Measurements from ENCODE around the gene NOS3. TPM values are rescaled to one million over a fixed set of nuclear protein-coding genes. Genes with fewer than 3 reads are reported as not detected.

NOS3 gene
- total RNA-seq, 1 experiment from 2014 or later = not detected

DNA sequence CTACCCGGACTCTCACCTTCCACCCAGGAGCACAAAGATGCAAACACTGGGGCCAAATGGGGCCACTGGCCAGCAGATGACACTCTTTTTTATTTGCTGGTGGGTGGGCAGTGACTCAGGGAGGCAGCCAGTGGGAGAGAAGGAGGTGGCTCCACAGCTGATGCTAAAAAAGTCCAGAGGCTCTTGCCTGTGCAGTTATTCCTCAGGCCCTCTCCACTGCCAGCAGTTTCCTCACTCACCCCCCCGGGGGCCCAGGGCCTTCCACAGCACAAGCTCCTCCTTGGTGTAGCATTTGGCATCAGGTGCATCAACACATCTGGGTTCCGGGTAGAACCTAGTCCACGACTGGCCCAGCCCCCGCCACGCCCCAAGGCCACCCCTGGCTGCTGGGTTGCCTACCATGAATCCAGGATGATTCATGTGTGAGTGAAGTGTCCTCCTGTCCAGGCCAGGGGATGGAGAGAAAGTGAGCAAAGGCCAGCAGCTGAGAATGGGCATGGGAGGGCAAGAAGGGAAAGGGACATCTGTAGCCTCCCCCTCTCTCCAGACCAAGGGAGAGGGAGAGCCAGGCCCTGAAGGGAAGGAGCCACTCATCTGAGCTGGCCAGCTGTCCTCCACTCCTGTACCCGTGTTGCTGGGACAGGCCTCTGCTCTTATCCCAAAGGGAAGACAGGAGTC lies 11.0 kb upstream of the NOS3 start:
- peak; percentile 56 for DNase-seq (ENCODE audit: low read depth)

DNA sequence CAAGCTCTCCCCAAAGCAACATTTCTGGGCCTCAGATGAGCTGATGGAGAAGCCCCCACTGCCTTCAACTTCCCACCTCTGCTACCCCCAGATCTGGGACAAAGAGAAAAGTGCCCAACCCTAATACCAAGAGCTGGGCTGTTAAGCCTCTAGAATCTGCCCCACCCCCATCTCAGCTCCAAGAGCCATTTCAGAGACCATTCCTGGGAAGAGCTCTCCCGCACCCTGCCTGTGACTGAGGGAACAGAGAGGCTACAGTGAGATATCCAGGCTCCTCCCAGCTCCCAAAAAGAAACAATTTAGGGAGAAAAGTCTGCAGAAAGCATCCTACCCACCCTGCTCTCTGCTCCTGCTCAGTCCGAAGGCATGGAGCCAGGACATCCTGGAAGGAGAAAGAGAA lies 10.2 kb upstream of the NOS3 start:
- no peak for DNase-seq (ENCODE audit: low read depth)

DNA sequence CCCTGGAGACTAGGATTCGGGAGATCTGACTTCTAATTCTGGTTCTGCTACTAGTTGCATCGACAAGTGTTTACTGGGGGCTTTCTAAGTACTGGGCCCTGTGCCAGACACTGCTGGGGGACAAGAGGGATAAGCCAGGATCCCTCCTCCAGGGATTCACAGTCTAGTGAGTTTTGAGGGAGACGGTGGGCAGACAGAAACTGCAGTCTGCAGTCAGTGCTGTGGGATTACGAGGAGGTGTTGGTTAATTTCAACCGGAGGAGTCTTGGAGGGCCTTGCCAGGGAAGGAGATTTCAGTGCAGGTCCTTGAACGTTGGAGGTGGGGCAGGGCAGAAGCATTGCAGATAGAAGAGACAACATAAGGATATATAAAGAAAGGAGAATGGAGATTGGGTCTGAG lies 9.2 kb upstream of the NOS3 start:
- DNase-seq (ENCODE audit: low read depth) = no peak

DNA sequence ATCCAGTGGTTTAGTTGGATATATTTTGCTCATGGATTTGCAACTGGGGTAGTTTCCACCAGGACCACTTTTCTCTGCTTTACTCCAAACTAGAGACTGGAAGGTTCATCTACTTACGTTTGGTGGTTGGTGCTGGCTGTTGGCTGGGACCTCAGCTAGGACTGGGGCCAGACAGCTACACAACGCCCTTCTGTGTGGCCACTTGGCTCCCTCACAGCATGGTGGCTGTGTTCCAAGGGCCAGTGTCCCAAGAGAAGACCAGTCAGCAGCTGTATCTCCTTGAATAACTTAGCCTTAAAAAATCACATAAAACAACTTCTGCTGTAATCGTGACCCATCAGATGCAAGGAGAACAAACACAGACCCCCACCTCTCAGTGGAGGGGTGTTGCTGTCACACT lies 8.5 kb upstream of the NOS3 start:
- DNase-seq (ENCODE audit: low read depth) = no peak

DNA sequence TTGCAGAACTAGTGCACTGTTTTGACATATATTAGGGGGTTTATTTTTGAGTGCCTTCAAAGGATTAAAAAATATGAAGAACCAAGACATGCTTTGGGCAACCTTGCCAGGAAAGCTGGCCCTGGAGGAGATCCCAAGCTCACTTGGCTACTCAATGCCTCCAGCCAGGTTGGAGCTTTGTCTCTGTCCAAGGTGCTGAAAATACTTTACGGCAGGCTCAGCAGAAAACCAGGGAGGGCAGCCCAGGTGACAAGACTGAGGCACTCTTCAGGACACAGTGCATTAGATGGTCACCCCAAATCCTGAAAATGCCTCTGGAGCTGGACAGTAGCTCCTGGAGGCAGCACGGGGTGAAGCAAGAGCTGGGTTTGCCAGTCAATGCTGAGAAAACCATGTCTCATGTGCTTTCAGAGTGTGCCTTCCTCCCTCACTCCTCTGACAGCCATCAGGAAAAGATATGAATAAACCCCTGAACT lies 6.9 kb upstream of the NOS3 start:
- peak; percentile 42 for DNase-seq (ENCODE audit: low read depth)

DNA sequence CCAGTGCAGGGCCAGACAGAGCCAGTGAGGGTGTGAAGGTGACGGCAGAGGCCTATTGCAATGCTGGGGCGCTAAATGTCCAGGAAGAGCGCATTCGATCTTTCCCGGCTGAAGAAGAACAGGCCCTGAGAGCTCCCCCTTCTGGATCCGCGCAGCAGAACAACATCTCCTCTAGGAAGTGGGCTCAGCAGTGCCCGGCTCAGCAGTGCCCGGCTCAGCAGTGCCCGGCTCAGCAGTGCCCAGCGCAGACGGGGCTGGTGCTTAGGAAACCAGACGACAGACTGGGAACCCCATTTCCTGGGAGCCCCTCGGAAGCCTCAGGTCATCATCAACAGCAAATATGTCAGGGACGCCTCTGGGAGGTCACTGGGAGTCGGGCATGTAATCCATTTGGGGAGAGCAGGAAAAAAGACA lies 4.7 kb upstream of the NOS3 start:
- DNase-seq (ENCODE audit: low read depth) = peak; percentile 48

DNA sequence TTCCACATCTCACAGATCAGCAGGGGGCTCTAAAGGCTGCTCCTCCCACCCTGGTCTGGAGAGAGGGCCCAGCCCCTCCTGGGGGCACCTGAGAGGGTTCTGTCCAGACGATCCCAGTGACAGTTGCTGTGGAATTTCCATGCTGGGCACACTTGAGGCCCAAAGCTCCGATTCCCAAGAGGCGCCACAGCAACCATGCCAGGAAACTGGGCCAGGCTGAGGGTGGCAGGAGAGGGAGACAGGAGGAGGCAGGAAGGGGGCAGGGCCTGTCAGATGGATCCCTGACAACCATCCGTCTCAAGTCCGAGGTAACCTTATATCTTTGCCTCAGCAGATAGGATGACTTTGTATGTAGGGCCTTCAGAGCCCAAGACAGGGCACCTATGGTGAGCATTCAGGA lies 4.3 kb upstream of the NOS3 start:
- DNase-seq (ENCODE audit: low read depth) = no peak

DNA sequence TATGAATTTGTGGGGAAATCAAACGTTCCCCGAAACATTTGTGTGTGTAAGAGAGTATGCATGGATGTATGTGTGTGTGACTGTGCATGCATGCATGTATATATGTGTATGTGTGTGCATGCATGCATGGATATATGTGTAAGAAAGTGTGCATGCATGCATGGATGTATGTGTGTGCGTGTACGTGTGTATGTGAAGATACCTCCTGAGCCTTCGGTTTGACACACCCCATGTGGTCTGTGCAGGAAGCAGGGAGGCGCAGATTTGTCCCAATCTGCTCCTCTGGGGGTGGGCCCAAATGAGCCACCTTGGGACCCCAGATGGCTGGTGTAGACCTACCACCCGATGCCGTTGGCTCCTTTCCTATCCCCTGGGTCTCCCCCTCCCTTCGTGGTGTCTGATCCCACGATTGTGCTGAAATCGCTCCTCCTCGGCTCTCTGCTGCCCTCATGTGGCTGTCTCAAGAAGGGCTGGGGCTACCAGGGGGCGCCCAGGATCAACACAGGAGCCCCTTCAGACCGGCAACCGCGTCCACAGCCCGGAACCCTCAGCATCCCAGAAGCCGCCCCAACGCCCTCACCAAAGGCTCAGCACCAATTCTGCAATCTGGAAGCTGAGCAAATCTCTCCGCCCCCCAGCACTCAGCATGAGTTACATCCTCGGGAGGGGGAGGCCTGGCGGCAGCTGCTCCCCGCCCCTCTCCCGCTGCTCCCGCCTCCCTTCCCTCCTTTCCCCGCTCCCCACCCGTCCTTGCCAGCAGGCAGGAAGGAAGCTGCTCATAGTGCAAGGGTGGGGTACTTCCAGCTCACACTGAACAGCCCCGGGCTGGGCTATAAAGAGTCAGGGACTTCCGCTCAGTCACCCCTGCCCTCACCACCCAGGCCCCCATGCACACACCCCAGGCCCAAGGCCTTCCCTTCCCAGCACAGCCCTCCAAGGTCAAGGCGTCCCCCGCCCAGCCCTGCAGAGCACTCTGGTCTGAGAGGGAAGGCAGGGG lies 2.3 kb upstream of the NOS3 start:
- peak; percentile 19 for DNase-seq (ENCODE audit: low read depth)

DNA sequence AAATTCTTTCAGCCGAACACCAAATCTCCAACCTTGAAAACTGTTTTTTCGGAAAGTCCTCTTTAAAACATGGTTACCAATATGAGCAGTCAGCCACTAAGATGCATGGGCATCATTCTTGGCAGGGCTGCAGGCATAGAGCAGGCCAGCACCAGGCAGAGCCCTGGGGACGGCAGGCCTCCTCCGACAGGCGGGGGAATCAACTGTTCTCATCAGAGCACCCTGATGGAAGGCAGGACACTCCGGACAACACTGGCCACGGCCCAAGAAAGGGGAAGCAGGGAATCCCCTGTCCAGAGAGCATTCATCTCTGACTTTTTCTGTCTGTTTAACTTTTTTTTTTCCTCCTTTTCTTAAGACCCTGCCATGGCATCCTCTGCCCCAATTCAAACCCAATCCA lies 1.4 kb upstream of the NOS3 start:
- no peak for DNase-seq (ENCODE audit: low read depth)

DNA sequence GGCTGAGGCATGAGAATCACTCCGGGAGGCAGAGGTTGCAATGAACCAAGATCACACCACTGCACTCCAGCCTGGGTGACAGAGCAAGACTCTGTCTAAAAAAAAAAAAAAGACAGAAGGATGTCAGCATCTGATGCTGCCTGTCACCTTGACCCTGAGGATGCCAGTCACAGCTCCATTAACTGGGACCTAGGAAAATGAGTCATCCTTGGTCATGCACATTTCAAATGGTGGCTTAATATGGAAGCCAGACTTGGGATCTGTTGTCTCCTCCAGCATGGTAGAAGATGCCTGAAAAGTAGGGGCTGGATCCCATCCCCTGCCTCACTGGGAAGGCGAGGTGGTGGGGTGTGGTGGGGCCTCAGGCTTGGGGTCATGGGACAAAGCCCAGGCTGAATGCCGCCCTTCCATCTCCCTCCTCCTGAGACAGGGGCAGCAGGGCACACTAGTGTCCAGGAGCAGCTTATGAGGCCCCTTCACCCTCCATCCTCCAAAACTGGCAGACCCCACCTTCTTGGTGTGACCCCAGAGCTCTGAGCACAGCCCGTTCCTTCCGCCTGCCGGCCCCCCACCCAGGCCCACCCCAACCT lies 1.3 kb downstream of the NOS3 start:
- DNase-seq (ENCODE audit: low read depth) = peak; percentile 25

DNA sequence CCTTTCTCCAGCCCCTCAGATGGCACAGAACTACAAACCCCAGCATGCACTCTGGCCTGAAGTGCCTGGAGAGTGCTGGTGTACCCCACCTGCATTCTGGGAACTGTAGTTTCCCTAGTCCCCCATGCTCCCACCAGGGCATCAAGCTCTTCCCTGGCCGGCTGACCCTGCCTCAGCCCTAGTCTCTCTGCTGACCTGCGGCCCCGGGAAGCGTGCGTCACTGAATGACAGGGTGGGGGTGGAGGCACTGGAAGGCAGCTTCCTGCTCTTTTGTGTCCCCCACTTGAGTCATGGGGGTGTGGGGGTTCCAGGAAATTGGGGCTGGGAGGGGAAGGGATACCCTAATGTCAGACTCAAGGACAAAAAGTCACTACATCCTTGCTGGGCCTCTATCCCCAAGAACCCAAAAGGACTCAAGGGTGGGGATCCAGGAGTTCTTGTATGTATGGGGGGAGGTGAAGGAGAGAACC lies 2.1 kb downstream of the NOS3 start:
- peak; percentile 36 for DNase-seq (ENCODE audit: low read depth)

DNA sequence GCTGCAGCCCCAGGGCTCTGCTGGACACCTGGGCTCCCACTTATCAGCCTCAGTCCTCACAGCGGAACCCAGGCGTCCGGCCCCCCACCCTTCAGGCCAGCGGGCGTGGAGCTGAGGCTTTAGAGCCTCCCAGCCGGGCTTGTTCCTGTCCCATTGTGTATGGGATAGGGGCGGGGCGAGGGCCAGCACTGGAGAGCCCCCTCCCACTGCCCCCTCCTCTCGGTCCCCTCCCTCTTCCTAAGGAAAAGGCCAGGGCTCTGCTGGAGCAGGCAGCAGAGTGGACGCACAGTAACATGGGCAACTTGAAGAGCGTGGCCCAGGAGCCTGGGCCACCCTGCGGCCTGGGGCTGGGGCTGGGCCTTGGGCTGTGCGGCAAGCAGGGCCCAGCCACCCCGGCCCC lies 2.7 kb downstream of the NOS3 start:
- DNase-seq (ENCODE audit: low read depth) = no peak

DNA sequence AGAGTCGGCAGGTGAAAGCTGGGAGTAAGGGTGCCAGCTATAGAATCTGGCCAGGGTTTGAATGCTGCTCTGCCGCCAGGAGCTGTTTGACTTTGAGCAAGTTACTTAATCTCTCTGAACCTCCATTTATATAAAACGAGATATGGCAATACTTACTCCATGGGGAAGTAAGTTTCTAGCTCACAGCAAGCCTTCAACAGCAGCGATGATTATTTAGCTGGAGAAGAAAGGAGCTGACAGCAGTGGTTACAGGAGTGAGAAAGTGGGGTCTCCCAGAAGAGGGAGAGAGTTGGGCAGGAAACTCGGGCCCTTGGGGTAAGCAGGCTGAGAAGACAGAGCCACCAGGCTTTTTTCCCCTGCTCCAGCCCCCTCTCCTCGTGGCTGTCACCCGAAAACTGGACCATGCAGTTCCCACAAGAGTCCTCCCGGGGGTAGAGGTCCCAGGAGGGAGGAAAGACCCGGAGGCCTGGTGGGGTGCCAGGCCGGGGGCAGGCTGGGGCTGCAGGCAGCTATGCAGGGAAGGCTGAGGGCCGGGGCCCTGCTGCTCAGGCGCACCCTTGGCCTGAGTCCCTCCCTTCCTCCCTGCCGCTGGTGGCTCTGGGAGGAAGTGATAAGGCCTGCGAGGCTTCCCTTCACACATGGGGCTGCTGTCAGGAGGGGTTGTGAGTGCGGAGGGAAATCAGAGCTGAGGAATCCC lies 3.5 kb downstream of the NOS3 start:
- no peak for DNase-seq (ENCODE audit: low read depth)

DNA sequence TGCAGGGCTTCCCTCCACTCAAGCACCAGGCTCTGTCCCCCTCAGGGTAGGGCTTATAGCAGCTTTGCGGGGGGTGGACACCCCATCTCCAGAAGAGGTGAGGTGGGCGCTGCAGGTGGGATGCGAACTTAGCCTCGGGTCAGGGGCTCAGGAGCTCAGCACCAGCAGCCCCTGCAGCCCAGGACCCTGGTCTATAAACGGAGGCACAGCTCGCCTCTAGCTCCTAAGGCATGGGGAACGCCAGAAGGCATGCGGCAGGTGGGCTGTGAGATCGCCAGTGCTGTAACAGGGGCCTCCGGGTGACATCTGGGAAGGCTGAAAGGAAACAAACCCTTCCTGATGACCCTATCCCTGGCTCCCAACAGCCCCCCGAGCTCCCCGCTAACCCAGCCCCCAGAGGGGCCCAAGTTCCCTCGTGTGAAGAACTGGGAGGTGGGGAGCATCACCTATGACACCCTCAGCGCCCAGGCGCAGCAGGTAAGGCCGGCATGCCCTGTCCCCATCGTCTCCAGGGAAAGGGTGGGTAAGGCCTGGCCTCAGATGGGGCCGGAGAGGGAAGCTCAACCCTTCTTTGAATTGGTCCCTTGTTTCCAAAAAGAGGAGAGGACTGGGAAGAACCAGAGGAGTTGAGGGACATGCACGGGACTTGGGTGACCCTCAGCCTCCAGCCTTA lies 4.2 kb downstream of the NOS3 start:
- DNase-seq (ENCODE audit: low read depth) = no peak

DNA sequence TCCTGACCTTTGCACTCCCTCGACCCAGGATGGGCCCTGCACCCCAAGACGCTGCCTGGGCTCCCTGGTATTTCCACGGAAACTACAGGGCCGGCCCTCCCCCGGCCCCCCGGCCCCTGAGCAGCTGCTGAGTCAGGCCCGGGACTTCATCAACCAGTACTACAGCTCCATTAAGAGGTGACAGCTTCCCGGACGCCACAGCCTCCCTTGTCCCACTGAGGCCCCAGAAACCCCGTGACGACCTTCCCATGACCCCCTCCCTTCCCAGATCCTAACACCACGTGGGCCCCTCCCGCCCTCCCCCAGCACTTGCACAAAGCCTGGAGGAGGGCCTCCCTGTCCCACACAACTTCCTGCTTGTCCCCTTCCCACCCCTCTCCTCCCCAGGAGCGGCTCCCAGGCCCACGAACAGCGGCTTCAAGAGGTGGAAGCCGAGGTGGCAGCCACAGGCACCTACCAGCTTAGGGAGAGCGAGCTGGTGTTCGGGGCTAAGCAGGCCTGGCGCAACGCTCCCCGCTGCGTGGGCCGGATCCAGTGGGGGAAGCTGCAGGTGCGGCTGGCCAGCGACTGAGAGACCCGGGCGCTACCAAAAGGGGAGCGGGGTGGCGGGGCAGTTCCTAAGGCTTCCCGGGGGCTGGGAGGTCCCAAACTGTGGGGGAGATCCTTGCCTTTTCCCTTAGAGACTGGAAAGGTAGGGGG lies 5.7 kb downstream of the NOS3 start:
- DNase-seq (ENCODE audit: low read depth) = no peak

DNA sequence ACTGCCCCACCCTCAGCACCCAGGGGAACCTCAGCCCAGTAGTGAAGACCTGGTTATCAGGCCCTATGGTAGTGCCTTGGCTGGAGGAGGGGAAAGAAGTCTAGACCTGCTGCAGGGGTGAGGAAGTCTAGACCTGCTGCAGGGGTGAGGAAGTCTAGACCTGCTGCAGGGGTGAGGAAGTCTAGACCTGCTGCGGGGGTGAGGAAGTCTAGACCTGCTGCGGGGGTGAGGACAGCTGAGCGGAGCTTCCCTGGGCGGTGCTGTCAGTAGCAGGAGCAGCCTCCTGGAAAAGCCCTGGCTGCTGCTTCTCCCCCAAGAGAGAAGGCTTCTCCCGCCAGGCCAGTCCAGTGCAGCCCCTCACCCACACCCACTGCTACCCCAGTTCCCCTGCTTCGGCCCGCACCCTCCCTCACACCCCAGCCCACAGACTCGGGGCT lies 6.3 kb downstream of the NOS3 start:
- DNase-seq (ENCODE audit: low read depth) = no peak

DNA sequence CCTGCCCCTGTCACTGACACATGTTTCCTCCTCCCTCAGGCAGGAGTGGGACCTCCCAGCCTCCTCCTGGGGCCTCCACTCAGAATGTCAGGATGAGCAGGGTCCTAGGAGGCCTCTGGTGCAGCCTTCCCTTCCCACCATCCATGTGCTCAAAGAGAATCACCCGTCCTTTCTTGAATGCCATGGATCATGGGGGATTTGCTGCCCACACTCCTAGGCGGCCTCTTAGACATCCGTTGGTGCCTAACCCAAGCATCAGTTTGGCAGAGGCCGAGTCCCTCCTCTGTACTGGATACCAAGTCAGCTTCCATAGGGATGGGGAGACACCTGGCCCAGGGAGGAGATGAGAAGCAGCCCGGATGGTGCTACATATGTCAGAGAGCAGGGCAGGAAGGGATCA lies 7.0 kb downstream of the NOS3 start:
- no peak for DNase-seq (ENCODE audit: low read depth)

DNA sequence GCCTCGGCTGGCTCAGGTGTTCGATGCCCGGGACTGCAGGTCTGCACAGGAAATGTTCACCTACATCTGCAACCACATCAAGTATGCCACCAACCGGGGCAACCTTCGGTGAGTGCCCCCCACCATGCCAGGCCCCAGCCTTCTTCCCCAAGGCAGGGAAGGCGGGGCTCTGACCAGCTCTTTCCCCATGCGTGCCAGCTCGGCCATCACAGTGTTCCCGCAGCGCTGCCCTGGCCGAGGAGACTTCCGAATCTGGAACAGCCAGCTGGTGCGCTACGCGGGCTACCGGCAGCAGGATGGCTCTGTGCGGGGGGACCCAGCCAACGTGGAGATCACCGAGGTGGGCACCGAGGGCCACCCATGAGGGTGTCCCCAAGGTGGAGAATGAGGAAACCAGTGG lies 7.5 kb downstream of the NOS3 start:
- DNase-seq (ENCODE audit: low read depth) = no peak

DNA sequence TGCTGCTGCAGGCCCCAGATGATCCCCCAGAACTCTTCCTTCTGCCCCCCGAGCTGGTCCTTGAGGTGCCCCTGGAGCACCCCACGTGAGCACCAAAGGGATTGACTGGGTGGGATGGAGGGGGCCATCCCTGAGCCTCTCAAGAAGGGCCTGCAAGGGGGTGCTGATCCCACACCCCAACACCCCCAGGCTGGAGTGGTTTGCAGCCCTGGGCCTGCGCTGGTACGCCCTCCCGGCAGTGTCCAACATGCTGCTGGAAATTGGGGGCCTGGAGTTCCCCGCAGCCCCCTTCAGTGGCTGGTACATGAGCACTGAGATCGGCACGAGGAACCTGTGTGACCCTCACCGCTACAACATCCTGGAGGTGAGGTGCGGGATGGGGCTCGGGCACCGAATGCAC lies 8.2 kb downstream of the NOS3 start:
- DNase-seq (ENCODE audit: low read depth) = no peak

DNA sequence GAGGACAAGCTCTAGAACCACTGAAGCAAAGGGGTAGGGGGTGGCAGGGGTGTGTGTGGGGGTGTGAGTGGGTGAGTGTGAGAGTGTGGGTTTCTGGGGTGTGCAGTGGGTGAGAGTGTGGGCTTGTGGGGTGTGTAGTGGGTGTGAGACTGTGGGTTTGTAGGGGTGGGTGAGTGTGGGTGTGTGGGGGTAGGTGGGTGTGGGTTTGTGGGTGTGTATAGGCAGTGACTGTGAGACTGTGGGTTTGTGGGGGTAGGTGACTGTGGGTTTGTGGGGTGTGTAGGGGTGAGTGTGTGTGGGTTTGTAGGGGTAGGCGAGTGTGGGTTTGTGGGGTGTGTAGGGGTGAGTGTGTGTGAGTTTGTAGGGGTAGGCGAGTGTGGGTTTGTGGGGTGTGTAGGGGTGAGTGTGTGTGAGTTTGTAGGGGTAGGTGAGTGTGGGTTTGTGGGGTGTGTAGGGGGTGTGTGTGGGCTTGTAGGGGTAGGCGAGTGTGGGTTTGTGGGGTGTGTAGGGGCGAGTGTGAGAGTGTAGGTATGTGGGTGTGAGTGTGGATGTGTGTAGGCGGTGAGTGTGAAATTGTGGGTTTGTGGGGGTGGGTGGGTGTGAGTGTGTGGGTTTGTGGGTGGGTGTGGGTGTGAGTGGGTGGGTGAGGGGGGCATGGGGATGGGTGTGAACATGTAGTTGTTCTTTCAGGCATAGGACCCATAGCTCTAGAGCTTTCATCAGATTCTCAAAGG lies 8.8 kb downstream of the NOS3 start:
- no peak for DNase-seq (ENCODE audit: low read depth)
